NCI-H2029 (cell line): ENCODE results near the gene COL18A1.

Source experiments
- DNase-seq: peaks from one replicate; lab custom pipeline; 2025; lab: John Stamatoyannopoulos, UW

COL18A1 gene

GRCh38 chr21:45383111-45383614 lies 21.8 kb upstream of the COL18A1 start:
- DNase-seq, result no peak

GRCh38 chr21:45383615-45384201 lies 21.3 kb upstream of the COL18A1 start:
- DNase-seq, result no peak

- DNase-seq, result no peak
Measured at GRCh38 chr21:45384656-45385548, 20.1 kb upstream of the COL18A1 start.

- no peak for DNase-seq
Measured at GRCh38 chr21:45385549-45386050, 19.4 kb upstream of the COL18A1 start.

- no peak for DNase-seq
Measured at GRCh38 chr21:45386336-45386727, 18.6 kb upstream of the COL18A1 start.

GRCh38 chr21:45386728-45387371 lies 18.1 kb upstream of the COL18A1 start:
- DNase-seq, result no peak

- no peak for DNase-seq
Measured at GRCh38 chr21:45387506-45387905, 17.5 kb upstream of the COL18A1 start.

GRCh38 chr21:45388011-45388521 lies 16.9 kb upstream of the COL18A1 start:
- DNase-seq, result no peak

GRCh38 chr21:45388611-45389296 lies 16.2 kb upstream of the COL18A1 start:
- no peak for DNase-seq

GRCh38 chr21:45390121-45390751 lies 14.7 kb upstream of the COL18A1 start:
- no peak for DNase-seq

GRCh38 chr21:45390831-45391742 lies 13.9 kb upstream of the COL18A1 start:
- no peak for DNase-seq

GRCh38 chr21:45391743-45392572 lies 13.0 kb upstream of the COL18A1 start:
- no peak for DNase-seq

- no peak for DNase-seq
Measured at GRCh38 chr21:45392573-45392971, 12.4 kb upstream of the COL18A1 start.

GRCh38 chr21:45393021-45393420 lies 11.9 kb upstream of the COL18A1 start:
- no peak for DNase-seq

- DNase-seq, result no peak
Measured at GRCh38 chr21:45393833-45394638, 10.9 kb upstream of the COL18A1 start.

- DNase-seq, result no peak
Measured at GRCh38 chr21:45396620-45396995, 8.4 kb upstream of the COL18A1 start.

- DNase-seq, result no peak
Measured at GRCh38 chr21:45397381-45397780, 7.6 kb upstream of the COL18A1 start.

- DNase-seq, result no peak
Measured at GRCh38 chr21:45401054-45401518, 3.9 kb upstream of the COL18A1 start.
